Embryonic facial prominence (tissue), 1 donor: ENCODE data around the gene MUL1.
"Not testable (repeated sequence)": the region's sequence is repeated elsewhere in the genome, so short reads cannot be mapped to it uniquely, and the experiment has no call there.

ENCODE experiments used
- DNase-seq: peaks from one replicate; pipeline ENCODE4 v3.0.0-alpha.2; 2016; ENCODE audit errors: extremely low spot score

Gene MUL1, protein sequence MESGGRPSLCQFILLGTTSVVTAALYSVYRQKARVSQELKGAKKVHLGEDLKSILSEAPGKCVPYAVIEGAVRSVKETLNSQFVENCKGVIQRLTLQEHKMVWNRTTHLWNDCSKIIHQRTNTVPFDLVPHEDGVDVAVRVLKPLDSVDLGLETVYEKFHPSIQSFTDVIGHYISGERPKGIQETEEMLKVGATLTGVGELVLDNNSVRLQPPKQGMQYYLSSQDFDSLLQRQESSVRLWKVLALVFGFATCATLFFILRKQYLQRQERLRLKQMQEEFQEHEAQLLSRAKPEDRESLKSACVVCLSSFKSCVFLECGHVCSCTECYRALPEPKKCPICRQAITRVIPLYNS

GRCh38 chr1:20507564-20508410 is at the start of gene MUL1:
TSS of gene MUL1 (minus strand) at chr1:20508151. CDS start at chr1:20508024, 127 bp downstream.
- peak; percentile 90 for DNase-seq

GRCh38 chr1:20555758-20556120 is 47.8 kb upstream of the MUL1 start:
- no peak for DNase-seq

DNA sequence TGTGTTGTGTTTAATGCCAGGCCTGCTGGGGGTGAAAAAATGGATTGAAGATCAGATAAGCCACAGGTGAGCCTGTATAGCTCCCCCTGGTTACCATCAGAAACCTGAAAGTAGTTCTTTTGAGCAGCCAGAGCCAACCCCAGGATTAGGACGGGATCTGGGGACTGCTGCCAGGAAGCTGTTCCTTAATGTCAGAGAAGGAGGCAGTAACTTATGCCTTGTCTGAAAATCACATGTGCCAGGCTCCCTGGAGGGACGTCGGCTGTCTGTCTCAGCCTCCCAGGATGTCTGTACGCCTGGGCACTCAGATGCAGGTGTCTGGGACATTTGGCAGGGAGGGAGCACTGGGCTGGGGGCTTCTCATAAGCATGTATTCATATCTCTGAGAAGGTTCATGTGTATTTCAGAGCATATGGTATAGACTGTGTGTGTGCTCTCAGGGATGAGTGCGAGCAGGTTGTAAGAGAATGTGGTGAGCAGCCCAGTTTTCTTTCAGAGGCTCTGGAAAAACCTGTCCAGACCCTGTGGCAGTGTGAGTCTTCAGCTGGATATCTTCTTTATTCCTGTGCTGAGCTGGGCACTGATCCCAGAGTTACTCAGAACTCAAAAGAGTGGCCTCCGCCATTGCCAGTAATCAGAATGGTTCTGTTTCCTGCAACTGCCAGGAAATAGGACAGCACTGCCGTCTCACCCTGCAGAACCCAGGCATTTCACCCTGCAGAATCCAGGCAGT is 47.2 kb upstream of the MUL1 start:
- DNase-seq, result no peak

GRCh38 chr1:20552728-20553445 is 44.9 kb upstream of the MUL1 start:
- no peak for DNase-seq

- peak; percentile 14 for DNase-seq
Measured at GRCh38 chr1:20551945-20552727, 44.2 kb upstream of the MUL1 start, which contains the start of gene FAM43B. TSS of gene FAM43B (plus strand) at chr1:20552573. CDS start at chr1:20552974, 401 bp downstream.

DNA sequence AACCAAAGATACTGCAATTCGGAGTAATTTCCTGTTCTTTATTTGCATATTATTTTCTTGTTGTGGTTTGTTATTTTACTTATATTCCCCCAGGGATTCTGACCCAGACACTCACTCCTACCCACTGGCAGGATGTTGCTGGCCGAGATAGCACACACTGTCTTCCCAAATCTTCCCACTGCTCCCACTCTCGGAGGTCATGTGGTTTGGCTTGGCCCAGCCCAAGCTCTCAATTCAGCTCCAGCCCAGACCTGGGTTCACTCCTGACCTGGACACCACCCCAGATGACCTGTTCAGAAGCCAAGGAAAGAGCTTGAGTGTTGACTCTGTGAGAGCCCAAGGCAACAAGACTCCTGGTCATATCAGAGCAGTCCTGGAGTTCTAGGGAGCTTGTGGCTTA is 43.2 kb upstream of the MUL1 start:
- DNase-seq, result no peak

DNA sequence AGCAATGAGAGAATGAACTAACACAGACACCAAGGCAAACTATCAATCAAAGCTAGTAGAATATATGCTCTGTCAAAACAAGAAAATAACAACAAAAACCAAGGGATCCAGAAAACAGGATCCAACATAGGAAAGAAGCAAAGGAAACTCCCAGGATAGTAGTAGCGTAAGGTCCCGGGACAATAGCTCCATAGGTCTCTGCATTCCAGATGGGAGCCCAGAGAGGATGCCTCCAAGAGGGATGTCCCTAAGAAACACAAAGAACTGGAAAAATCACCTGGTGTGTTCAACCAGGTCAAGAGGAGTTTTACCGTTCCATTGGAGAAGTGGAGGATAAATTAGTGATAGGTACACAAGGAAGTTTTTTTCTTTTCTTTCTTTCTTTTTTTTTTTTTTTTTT is 38.7 kb upstream of the MUL1 start:
- DNase-seq, result no peak

DNA sequence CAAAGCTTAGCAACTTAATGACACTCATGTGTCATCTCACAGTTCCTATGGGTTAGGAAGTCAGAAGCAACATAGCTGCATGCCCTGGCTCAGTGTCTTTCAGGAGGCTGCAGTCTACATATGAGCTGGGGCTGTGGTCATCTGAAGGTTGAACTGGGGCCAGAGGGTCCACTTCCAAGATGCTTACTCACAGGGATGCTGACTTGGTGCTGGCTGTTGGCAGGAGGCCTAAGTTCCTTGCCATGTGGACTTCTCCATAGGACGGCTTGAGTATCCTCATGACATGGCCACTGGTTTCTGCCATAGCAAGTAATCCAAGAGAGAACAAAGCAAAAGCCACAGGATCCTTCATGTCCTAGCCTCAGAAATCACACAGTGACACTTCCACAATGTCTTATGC is 32.3 kb upstream of the MUL1 start:
- DNase-seq, result no peak

DNA sequence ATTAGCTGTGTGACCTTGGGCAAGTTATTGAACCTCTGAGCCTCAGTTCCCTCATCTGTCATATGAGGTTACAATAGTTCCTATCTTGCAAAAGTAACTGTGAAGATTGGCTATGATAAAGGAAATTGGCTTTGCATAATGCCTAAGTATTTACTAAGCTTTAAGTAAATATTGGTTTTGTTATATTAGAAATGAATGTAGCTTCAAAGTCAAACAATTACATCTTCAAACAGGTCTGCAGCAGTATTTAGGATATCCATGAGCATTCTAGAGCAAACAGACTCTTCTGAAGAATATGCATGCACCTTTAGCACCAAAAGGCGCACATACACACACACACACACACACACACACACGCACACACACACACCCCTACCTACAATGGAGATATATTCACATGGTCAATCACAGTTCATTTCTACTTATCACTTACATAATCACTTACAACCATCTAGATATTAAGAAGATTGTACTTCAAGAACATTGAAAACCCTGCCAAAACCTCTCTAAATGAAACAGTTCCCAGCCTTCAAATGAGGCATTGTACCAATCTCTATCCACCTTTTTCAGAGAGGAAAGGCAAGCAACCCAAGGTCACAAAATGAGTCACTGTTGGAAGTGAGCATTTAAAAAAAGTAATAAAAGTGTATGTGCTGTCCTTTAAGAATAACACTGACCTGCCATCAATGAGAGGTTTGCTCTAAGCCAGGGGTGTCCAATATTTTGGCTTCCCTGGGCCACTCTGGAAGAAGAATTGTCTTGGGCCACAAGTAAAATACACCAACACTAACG is 31.0 kb upstream of the MUL1 start:
- no peak for DNase-seq

GRCh38 chr1:20538227-20538626 is 30.3 kb upstream of the MUL1 start:
- no peak for DNase-seq

- no peak for DNase-seq
Measured at GRCh38 chr1:20534659-20535417, 26.9 kb upstream of the MUL1 start.

DNA sequence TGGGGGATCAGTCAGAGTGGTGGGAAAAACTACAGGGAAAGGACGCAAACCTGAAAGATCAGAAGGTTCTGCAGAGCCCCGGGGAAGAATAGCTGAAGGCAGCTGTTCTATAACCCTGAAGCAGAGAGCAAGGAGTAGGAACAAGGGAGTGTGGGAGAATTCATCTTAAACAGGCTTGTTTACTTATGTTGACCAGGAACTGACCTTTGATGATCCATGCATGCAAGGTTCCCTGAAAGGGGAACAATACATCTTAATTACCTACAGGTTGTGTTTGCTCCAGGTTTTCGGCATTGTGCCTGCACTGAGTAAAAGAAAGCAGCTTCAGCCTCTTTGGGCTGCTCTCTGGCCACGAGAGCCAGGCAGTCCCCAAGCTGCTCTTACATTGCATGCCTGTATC is 25.7 kb upstream of the MUL1 start:
- no peak for DNase-seq

DNA sequence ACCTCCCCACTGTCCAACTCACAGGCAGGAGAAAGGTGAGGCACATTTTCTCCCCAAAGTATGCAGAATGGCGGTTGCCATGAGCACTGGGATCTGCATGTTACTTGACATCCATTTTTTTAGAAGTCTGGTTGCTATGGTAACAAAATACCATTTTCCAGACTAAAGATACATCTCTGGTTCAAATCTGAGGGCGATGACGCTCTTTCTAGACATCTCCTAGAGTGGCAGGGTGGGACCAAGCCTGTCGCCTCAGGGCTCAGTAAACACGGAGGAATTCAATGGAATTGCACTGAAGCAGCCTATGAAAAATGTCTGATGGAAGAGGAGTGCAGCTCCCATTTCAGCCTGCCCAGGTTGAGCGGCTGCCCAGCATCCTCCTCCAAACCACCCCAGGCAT is 22.9 kb upstream of the MUL1 start:
- no peak for DNase-seq

DNA sequence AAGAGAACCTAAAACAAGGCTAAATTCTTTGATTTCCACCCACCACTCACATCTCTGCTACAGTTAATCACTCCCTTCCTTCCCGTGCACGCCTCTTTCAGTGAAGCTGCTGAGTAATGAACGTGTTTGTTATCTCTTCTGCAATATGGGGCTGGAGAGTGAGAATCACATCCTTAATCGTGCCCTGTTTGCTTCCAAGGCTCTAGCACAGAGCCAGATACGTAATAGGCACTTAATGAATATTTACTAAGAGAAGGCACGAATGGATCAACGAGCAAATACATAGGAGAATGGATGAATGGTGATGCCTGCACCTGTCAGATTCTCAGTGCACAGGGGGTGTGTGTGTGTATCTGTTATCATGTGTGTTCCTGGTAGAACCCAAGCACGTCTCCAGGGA is 22.4 kb upstream of the MUL1 start:
- no peak for DNase-seq

DNA sequence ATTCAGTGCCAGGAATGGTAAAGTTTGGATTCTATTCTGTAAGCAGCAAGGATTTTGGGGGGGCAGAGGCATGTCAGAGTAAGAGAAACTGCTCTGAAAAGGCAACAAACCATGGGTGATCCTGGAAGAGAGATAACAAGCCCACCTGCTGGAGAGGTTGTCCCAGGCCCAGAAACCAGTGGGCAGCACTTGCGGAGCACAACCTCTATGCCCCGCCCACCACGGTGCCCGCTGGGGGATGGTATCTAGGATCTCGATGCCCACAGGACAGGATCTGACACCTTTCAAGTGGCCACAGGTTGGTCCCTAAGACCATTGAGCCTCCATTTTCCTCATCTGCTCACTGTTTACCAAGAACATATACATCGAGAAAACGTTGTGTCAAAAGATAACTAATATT is 20.3 kb upstream of the MUL1 start:
- no peak for DNase-seq

DNA sequence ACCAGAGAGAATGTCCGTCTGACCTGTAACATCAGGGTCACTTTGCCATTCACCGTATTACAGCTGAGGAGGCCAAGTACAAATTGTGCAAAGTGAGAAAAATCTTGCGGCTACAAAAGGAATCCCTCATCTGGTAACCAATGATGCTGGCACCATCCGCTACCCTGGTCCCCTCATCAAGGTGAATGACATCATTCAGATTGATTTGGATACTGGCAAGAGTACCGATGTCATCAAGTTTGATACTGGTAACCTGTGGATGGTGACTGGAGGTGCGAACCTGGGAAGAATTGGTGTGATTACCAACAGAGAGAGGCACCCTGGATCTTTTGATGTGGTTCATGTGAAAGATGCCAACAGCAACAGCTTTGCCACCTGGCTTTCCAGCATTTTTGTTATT is 18.3 kb upstream of the MUL1 start:
- no peak for DNase-seq

- peak; percentile 24 for DNase-seq
Measured at GRCh38 chr1:20521960-20522861, 14.3 kb upstream of the MUL1 start.

- not testable (repeated sequence) for DNase-seq
Measured at GRCh38 chr1:20519609-20520262, 11.8 kb upstream of the MUL1 start.
